Peyer's patch (tissue), 4 donors: ENCODE measurements around the gene SYCE1L. TPM values are rescaled to one million over a fixed set of nuclear protein-coding genes. Genes with fewer than 3 reads are reported as not detected.
"Not testable (repeated sequence)": the region's sequence is repeated elsewhere in the genome, so short reads cannot be mapped to it uniquely, and the experiment has no call there.

Experiments used
- DNase-seq, 3 donors: peaks; one replicate each; pipeline ENCODE4 v3.0.0-alpha.2; 2017 to 2019
- H3K27ac ChIP-seq, 4 donors: fragments of 200-600 bp; sonication (generic); one replicate each; pipeline ENCODE4 v1.5.1; 2016 to 2019
- H3K27me3 ChIP-seq, 2 donors: fragments of 200-600 bp; sonication (generic); one replicate each; pipeline ENCODE4 v1.5.1; 2019
- H3K36me3 ChIP-seq, 3 donors: fragments of 200-600 bp; sonication (generic); one replicate each; pipeline ENCODE4 v1.5.1; 2016 to 2019
- H3K4me1 ChIP-seq, 4 donors: fragments of 200-600 bp; sonication (generic); one replicate each; pipeline ENCODE4 v1.5.1; 2016 to 2019
- H3K4me3 ChIP-seq, 4 donors: fragments of 200-600 bp; sonication (generic); 1 replicate in 3 of 4; 2 replicates in 1 of 4; pipeline ENCODE4 v1.5.1; 2016 to 2019; ENCODE audit warnings: mild to moderate bottlenecking in 1 of 4
- H3K9me3 ChIP-seq, 4 donors: fragments of 200-600 bp; sonication (generic); one replicate each; pipeline ENCODE4 v1.5.1; 2016 to 2019; ENCODE audit warnings: mild to moderate bottlenecking in 1 of 4
- POLR2A ChIP-seq, 2 donors: fragments of 450-650 bp; IDR thresholded peaks; one replicate each; pipeline ENCODE4 v1.5.1; 2017; ENCODE audit warnings: antibody characterized with exemption in 2 of 2, mild to moderate bottlenecking in 2 of 2, moderate library complexity in 2 of 2
- total RNA-seq, 4 donors: library from RNA; depleted of rRNA; stranded (reverse); fragments of >200 nt; gene quantifications; one replicate each; pipeline ENCODE4 v1.1.0, GENCODE V29; 2016
- TF ChIP-seq, protein P1 (sequence below), 6 experiments: fragments of 450-650 bp in 4 of 6; fragments of 200-600 bp in 2 of 6; sonication (generic) in 1 of 6; IDR thresholded peaks; one replicate each; pipeline ENCODE4 v1.5.1; 2017 to 2019; ENCODE audit warnings: antibody characterized with exemption in 6 of 6, mild to moderate bottlenecking in 3 of 6, moderate library complexity in 1 of 6

The SYCE1L gene
- total RNA-seq, 4 donors from 2014 or later = 1.9 TPM; not detected in 3

GRCh38 chr16:77183137-77183536, 16.1 kb upstream of the SYCE1L start:
- Histone ChIP-seq H3K4me3 (no peak overlapping the region), H3K9me3 (no peaks in the 10 kb centered on the region), H3K27me3 (no peaks in the 10 kb centered on the region), H3K4me1 (no peaks in the 10 kb centered on the region), H3K27ac (no peak overlapping the region), H3K36me3 (no peaks in the 10 kb centered on the region)
- no peak for TF ChIP-seq POLR2A (IDR thresholded peaks at IDR 0.05)
- TF ChIP-seq, protein P1, sequence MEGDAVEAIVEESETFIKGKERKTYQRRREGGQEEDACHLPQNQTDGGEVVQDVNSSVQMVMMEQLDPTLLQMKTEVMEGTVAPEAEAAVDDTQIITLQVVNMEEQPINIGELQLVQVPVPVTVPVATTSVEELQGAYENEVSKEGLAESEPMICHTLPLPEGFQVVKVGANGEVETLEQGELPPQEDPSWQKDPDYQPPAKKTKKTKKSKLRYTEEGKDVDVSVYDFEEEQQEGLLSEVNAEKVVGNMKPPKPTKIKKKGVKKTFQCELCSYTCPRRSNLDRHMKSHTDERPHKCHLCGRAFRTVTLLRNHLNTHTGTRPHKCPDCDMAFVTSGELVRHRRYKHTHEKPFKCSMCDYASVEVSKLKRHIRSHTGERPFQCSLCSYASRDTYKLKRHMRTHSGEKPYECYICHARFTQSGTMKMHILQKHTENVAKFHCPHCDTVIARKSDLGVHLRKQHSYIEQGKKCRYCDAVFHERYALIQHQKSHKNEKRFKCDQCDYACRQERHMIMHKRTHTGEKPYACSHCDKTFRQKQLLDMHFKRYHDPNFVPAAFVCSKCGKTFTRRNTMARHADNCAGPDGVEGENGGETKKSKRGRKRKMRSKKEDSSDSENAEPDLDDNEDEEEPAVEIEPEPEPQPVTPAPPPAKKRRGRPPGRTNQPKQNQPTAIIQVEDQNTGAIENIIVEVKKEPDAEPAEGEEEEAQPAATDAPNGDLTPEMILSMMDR (IDR thresholded peaks at IDR 0.05) = no peak
- DNase-seq = no peak

GRCh38 chr16:77186298-77186697, 12.9 kb upstream of the SYCE1L start:
- not testable (repeated sequence) for H3K9me3 ChIP-seq, H3K27me3 ChIP-seq, H3K4me3 ChIP-seq, H3K36me3 ChIP-seq, H3K27ac ChIP-seq, DNase-seq, H3K4me1 ChIP-seq

DNA sequence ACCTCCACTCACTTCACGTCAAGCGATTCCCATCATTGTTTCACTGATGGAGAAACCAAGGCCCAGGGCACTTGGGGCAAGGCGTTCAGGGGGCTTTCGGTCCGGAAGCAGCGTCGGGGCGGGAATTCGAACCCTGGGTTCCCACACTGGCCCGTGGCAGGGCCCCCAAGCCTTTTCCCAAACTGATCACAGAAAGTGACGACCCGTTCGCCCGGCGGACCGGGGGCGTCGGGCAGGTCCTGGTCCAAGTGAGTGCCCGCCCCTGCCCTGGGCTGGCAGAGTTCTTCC, 9.1 kb upstream of the SYCE1L start:
- TF ChIP-seq, protein P1 (IDR thresholded peaks at IDR 0.05) = no peak
- no peak for TF ChIP-seq POLR2A (IDR thresholded peaks at IDR 0.05)
- no peak for DNase-seq
- no peaks in the 10 kb centered on the region for H3K9me3 ChIP-seq
- H3K27me3 ChIP-seq = no peaks in the 10 kb centered on the region
- peaks cover 0 to 10% (median 3%) of the 10 kb centered on the region in 4 donors for H3K4me1 ChIP-seq
- H3K27ac ChIP-seq = peak overlapping the region; percentile 82 to 97 (median 94)
- peaks cover 0 to 23% (median 0%) of the 10 kb centered on the region in 3 donors for H3K36me3 ChIP-seq
- peak overlapping the region; percentile 67 to 93 (median 78) for H3K4me3 ChIP-seq

DNA sequence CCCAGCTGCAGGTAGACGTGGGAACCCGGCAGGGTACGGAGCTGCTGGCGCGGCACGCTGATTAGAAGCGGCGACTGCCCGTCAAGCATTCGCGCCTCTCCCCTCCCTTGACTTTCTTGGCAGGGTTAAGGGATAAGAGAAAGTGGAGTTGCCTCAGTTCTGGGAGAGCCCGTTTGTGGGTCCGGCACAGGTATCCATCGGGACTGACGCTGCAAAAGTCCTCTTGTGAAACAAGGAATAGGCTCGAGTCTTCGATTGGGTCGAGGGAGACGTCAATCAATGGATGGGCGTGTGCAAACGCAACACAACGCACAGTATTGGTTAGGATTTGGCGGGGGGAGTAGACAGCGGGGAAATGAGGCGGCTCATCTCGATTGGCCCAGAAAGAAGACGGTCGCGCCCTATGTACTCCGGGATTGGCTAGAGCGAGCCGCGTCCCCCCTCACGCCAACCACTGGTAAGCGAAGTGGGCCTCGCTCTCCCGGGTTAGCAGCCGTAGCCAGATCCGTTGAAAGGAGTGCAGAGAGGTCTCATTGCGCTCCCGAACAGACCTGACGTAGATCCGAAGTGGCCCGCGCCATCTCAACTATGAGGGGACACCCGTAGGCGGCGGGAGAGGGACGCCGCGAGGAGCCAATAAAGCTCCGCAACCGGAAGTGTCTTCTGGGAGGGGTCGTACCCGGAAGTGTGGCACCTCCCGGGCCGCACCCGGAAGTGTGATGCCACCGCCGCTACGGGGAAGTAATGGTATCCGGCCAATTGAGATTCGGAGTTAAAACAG, 8.5 kb upstream of the SYCE1L start, which contains the start of gene MON1B:
Gene MON1B (plus strand): TSS at position 713 of the 781 bp plus-strand sequence. CDS start 296 bp downstream, outside the sequence.
- H3K9me3 ChIP-seq = no peaks in the 10 kb centered on the region
- H3K4me3 ChIP-seq = peak within 1 kb of the TSS; percentile 67 to 93 (median 78)
- H3K27me3 ChIP-seq = no peaks in the 10 kb centered on the region
- peak within 1 kb of the TSS; percentile 82 to 97 (median 94) for H3K27ac ChIP-seq
- peaks cover 0 to 10% (median 3%) of the 10 kb centered on the region in 4 donors for H3K4me1 ChIP-seq
- TF ChIP-seq, protein P1 (IDR thresholded peaks at IDR 0.05) = peak in 1 of 6 experiments; percentile 9
- TF ChIP-seq POLR2A (IDR thresholded peaks at IDR 0.05) = peak; percentile 71 to 86
- DNase-seq = peak; percentile 96 to 99 (median 96)
- H3K36me3 ChIP-seq = peaks cover 0 to 29% (median 0%) of the 10 kb centered on the region in 3 donors

- peak overlapping the region; percentile 67 to 93 (median 78) for H3K4me3 ChIP-seq
- peaks cover 0 to 36% (median 0%) of the 10 kb centered on the region in 3 donors for H3K36me3 ChIP-seq
- TF ChIP-seq, protein P1 (IDR thresholded peaks at IDR 0.05) = no peak
- no peak for TF ChIP-seq POLR2A (IDR thresholded peaks at IDR 0.05)
- peak in 1 of 3 donors; percentile 61 for DNase-seq
- peaks cover 0 to 10% (median 3%) of the 10 kb centered on the region in 4 donors for H3K4me1 ChIP-seq
- peak overlapping the region; percentile 82 to 97 (median 94) for H3K27ac ChIP-seq
- no peaks in the 10 kb centered on the region for H3K9me3 ChIP-seq
- no peaks in the 10 kb centered on the region for H3K27me3 ChIP-seq
These were observed 7.8 kb upstream of the SYCE1L start for GRCh38 chr16:77191259-77191969.

DNA sequence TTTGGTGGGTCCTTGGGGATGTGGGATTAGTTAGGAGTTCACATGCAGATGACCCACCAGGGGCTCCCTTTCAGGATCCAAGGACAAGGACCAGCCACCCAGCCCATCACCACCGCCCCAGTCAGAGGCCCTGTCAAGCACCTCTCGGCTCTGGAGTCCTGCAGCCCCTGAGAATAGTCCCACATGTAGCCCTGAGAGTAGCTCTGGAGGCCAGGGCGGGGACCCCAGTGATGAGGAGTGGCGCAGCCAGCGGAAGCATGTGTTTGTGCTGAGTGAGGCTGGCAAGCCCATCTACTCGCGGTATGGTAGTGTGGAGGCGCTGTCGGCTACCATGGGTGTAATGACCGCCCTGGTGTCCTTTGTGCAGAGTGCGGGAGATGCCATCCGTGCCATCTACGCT, 5.8 kb upstream of the SYCE1L start:
- TF ChIP-seq, protein P1 (IDR thresholded peaks at IDR 0.05) = no peak
- TF ChIP-seq POLR2A (IDR thresholded peaks at IDR 0.05) = no peak
- no peaks in the 10 kb centered on the region for H3K9me3 ChIP-seq
- H3K27me3 ChIP-seq = no peaks in the 10 kb centered on the region
- H3K4me1 ChIP-seq = peaks cover 0 to 10% (median 3%) of the 10 kb centered on the region in 4 donors
- no peak for DNase-seq
- H3K36me3 ChIP-seq = peaks cover 0 to 56% (median 0%) of the 10 kb centered on the region in 3 donors
- H3K27ac ChIP-seq = no peak overlapping the region
- H3K4me3 ChIP-seq = no peak overlapping the region
